Colonic mucosa (tissue), 4 donors: ENCODE results near the gene RNF149. TPM values are rescaled to one million over a fixed set of nuclear protein-coding genes. Genes with fewer than 3 reads are reported as not detected.

Experiments used
- DNase-seq: peaks from one replicate; pipeline ENCODE4 v3.0.0-alpha.2; 2020
- H3K27ac ChIP-seq: fragments of 200-600 bp; one replicate; pipeline ENCODE4 v1.8.0; 2021
- H3K27me3 ChIP-seq: fragments of 200-600 bp; one replicate; pipeline ENCODE4 v1.8.0; 2021
- H3K36me3 ChIP-seq: fragments of 200-600 bp; one replicate; pipeline ENCODE4 v1.8.0; 2021
- H3K4me1 ChIP-seq: fragments of 200-600 bp; one replicate; pipeline ENCODE4 v1.8.0; 2021; ENCODE audit warnings: mild to moderate bottlenecking
- H3K4me3 ChIP-seq: fragments of 200-600 bp; one replicate; pipeline ENCODE4 v1.8.0; 2021
- H3K9ac ChIP-seq, 2 donors: one replicate each; pipeline ENCODE4 v1.7.0; 2013; ENCODE audit warnings: control low read depth in 2 of 2, low read depth in 2 of 2, low read length in 2 of 2
- H3K9me3 ChIP-seq: fragments of 200-600 bp; one replicate; pipeline ENCODE4 v1.8.0; 2021
- intact Hi-C: fragments of 100-400 bp; cut with DNase I; formaldehyde crosslinking; loops from one replicate; pipeline ENCODE4 v1.14.1; 2022
- microRNA-seq: library from miRNA; unstranded; fragments of <30 nt; microRNA quantifications from one replicate; pipeline ENCODE4, GENCODE V29; 2019
- total RNA-seq, 2 donors: library from RNA; stranded (reverse); fragmentation: NEBNext Ultra II Directional in 1 of 2; extraction: Animal tissue kit (Norgen Biotek cat#: 25700) in 1 of 2; gene quantifications; one replicate each; pipeline ENCODE4 v1.2.1, GENCODE V29; 2021
- TF ChIP-seq, protein P1 (sequence below): fragments of 200-600 bp; IDR thresholded peaks from one replicate; pipeline ENCODE4 v1.8.0; 2022; ENCODE audit warnings: antibody characterized with exemption, mild to moderate bottlenecking
- donor health status: healthy.
- donor health status: DM: no; HTN: no; CAD: no.
- donor health status: DM: no; HTN: no; CAD: no.

Gene RNF149
- total RNA-seq, 2 donors from 2014 or later, result 39.6 to 54.8 TPM

DNA sequence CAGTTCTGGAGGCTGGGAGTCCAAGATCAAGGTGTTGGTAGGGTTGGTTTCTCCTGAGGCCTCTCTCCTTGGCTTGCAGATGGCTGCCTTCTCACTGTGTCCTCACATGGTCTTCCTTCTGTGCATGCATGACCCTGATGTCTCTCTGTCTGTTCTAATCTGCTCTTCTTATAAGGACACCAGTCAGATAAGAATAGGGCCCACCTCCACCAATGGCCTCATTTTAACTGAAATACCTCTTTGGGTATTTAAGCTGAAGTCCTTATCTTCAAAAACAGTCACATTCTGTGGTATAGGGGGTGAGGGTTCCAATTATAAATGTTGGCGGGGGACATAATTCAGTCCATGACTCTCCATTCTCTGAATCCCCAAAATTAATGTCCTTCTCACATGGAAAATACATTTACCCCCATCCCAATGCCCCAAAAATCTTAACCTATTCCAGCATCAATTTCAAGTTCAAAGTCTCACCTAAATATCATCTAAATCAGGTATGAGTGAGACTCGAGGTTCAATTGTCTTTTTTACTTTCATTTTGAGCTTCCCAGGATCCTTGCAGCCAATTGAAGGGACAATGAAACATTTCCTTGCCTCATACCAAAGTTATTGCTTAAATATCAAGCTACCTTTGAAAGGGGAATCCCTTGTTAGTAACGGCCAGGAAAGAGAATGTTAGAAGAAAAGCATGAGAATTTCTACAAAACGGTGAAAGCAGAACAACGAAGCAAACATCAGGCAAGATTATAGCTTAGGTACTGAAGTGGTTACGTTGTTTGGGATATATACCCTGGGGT is 76.4 kb downstream of the RNF149 start:
- Histone ChIP-seq H3K27ac (no peak overlapping the region), H3K36me3 (no peaks in the 10 kb centered on the region), H3K9me3 (no peaks in the 10 kb centered on the region), H3K9ac (no peak overlapping the region), H3K4me1 (no peaks in the 10 kb centered on the region), H3K27me3 (no peaks in the 10 kb centered on the region), H3K4me3 (no peak overlapping the region)
- no peak for DNase-seq
- TF ChIP-seq, protein P1, sequence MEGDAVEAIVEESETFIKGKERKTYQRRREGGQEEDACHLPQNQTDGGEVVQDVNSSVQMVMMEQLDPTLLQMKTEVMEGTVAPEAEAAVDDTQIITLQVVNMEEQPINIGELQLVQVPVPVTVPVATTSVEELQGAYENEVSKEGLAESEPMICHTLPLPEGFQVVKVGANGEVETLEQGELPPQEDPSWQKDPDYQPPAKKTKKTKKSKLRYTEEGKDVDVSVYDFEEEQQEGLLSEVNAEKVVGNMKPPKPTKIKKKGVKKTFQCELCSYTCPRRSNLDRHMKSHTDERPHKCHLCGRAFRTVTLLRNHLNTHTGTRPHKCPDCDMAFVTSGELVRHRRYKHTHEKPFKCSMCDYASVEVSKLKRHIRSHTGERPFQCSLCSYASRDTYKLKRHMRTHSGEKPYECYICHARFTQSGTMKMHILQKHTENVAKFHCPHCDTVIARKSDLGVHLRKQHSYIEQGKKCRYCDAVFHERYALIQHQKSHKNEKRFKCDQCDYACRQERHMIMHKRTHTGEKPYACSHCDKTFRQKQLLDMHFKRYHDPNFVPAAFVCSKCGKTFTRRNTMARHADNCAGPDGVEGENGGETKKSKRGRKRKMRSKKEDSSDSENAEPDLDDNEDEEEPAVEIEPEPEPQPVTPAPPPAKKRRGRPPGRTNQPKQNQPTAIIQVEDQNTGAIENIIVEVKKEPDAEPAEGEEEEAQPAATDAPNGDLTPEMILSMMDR, result no peak
- intact Hi-C loops, result no loop called here

- Histone ChIP-seq H3K27ac (no peak overlapping the region), H3K4me1 (no peaks in the 10 kb centered on the region), H3K9ac (no peak overlapping the region), H3K4me3 (no peak overlapping the region), H3K27me3 (no peaks in the 10 kb centered on the region), H3K36me3 (no peaks in the 10 kb centered on the region), H3K9me3 (no peaks in the 10 kb centered on the region)
- DNase-seq, result no peak
- intact Hi-C loops, result no loop called here
- TF ChIP-seq, protein P1, result no peak
These were observed 77.3 kb downstream of the RNF149 start for GRCh38 chr2:101231240-101231639.

GRCh38 chr2:101230541-101231001 is 77.9 kb downstream of the RNF149 start:
- Histone ChIP-seq H3K9me3 (no peaks in the 10 kb centered on the region), H3K4me3 (no peak overlapping the region), H3K36me3 (no peaks in the 10 kb centered on the region), H3K27ac (no peak overlapping the region), H3K27me3 (no peaks in the 10 kb centered on the region), H3K9ac (no peak overlapping the region), H3K4me1 (no peaks in the 10 kb centered on the region)
- TF ChIP-seq, protein P1, result no peak
- intact Hi-C loops, result no loop called here
- DNase-seq, result no peak

Small RNA genes within 50 kb of the gene (microRNA-seq; reads per million reads assigned to microRNA genes)
- gene MIR5696, result not detected

Other genes with a start within 250 kb of the RNF149 start
- 10 to 100 TPM; 10.3 to 11.8 TPM for gene TBC1D8, start 157.3 kb downstream of the RNF149 start, total RNA-seq
- 10 to 100 TPM; 58.3 to 71.1 TPM for gene CNOT11, start 55.8 kb downstream of the RNF149 start, total RNA-seq
- gene CREG2, start 78.8 kb upstream of the RNF149 start, total RNA-seq, result under 1 TPM in 1 of 2 donors, not detected in 1; 0.56 TPM
- gene RFX8, start 166.4 kb upstream of the RNF149 start, total RNA-seq, result not detected